GM10248 (cell line): ENCODE data around the gene GSTM3.

ENCODE experiments used
- CTCF ChIA-PET: fragments of 300-600 bp; sonication (Branson Sonifier 250); formaldehyde crosslinking; extraction: SDS; loops from one replicate; lab custom pipeline; 2021; ENCODE audit warnings: antibody characterized with exemption; lab: Yijun Ruan, JAX
- POLR2A ChIA-PET: fragments of 350-650 bp; sonication (Branson Sonifier 250); formaldehyde crosslinking; extraction: SDS; loops from one replicate; lab custom pipeline; 2020; ENCODE audit warnings: antibody characterized with exemption; lab: Yijun Ruan, JAX
- DNase-seq: peaks from one replicate; pipeline ENCODE4 v3.0.0; 2012; ENCODE audit errors: extremely low spot score
- TF ChIP-seq, protein P1 (sequence below): IDR thresholded peaks from 2 replicates; pipeline ENCODE4 v1.5.1; 2012; ENCODE audit warnings: mild to moderate bottlenecking, low read depth; ENCODE audit errors: extremely low read depth, missing control alignments, control extremely low read depth

GSTM3 gene

DNA sequence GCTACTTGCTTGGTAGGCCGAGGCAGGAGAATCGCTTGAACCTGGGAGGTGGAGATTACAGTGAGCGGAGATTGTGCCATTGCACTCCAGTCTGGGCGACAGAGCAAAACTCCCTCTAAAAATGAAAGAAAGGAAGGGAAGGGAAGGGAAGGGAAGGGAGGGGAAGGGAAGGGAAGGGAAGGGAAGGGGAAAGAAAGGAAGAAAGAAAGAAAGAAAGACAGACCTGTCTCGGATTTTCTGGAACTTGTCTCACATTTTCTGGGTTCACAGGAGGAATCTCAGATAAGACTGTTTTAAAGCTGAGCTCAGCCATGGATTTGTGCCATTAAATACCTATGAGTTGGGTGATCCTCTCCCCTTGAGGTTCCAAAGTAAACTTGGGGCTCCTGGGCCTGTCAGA, 15.9 kb downstream of the GSTM3 start:
- TF ChIP-seq, protein P1, sequence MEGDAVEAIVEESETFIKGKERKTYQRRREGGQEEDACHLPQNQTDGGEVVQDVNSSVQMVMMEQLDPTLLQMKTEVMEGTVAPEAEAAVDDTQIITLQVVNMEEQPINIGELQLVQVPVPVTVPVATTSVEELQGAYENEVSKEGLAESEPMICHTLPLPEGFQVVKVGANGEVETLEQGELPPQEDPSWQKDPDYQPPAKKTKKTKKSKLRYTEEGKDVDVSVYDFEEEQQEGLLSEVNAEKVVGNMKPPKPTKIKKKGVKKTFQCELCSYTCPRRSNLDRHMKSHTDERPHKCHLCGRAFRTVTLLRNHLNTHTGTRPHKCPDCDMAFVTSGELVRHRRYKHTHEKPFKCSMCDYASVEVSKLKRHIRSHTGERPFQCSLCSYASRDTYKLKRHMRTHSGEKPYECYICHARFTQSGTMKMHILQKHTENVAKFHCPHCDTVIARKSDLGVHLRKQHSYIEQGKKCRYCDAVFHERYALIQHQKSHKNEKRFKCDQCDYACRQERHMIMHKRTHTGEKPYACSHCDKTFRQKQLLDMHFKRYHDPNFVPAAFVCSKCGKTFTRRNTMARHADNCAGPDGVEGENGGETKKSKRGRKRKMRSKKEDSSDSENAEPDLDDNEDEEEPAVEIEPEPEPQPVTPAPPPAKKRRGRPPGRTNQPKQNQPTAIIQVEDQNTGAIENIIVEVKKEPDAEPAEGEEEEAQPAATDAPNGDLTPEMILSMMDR, result no peak
- CTCF ChIA-PET, result no interaction called here

DNA sequence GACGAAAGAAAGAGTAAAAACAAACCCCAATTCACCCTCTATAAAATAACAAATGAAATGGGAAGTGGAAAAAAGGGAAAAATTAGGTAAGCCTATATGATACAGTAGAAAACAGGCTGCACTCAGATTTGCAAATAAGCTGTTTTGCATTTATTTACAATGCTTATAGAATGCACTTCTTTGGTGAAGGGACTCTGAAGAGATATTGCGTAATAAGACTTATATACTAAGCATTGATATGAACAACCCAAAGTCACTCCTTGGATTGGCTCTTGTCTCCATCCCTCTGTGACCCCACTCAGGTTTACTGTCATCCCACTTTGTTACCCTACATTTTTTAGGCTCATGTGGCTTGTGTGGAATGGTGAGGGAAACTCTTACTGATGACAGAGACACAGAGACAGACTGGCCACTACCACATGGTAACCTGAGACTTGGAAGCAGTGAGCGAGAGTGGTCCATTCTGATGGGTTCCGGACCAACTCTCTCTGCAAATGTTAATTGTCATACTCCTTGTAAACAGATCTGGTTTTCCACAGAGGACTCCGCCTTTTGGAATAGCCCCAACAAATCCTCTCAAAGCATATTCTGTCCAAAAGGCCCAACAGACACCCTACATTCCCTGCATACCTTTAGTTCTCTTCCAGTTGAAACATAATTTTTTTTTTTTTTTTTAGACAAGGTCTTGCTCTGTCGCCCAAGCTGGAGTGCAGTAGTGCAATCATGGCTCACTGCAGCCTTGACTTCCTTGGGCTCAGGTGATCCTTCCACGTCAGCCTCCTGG, 17.7 kb downstream of the GSTM3 start:
- TF ChIP-seq, protein P1, result no peak
- ChIA-PET CTCF (no interaction called here), POLR2A (no interaction called here)
- DNase-seq, result no peak

More for the DNA sequence above, 15.9 kb downstream of the GSTM3 start:
- DNase-seq, result no peak
- POLR2A ChIA-PET, result no interaction called here

DNA sequence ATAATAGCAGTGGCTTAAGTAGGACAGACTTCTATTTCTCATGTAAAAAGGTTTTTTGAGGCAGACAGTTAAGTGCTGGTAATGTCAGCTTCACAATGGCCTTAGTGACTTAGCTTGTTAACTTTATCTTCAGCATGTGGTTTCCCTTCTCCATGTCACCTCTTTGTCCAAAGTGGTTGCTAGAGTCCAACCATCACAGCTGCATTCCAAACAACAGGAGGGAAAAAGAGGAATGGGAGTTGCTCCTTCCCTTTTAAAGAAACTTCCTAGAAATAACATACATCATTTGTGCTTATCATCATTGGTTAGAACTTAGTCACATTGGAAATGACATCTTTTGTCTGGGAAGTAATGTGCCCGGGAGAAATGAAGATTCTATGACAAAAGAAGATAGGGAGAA, 18.9 kb downstream of the GSTM3 start:
- ChIA-PET POLR2A (no interaction called here), CTCF (interaction anchor here (1.7 to 2.3 kb wide), 2 partner anchors 56 to 82 kb away, joined by 4 to 8 read pairs; no protein-coding TSS in a partner anchor)
- DNase-seq, result no peak

DNA sequence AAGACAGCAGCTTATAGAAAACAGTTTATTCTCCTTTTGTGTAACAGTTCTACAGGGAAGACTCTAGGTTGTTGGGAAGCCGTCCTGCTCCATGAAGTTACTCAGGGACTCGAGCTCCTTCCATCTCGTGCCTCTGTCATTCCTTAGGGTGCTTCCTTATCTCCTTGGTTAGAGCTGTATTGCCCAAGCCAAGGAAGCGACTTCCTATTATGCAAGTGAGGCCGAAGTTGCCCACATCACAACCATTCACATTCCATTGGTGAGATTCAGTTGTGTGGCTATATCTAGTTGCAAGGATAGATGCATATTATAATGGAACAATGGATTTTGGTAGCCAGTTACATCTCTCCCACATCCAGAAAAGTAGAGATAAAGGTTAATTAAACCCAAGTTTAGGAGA, 19.8 kb downstream of the GSTM3 start:
- CTCF ChIA-PET, result interaction anchor here (0.9 to 2.3 kb wide), 4 partner anchors 13 to 81 kb away, joined by 3 to 8 read pairs (median 4); no protein-coding TSS in a partner anchor

More for the DNA sequence above, 18.9 kb downstream of the GSTM3 start:
- TF ChIP-seq, protein P1, result no peak

DNA sequence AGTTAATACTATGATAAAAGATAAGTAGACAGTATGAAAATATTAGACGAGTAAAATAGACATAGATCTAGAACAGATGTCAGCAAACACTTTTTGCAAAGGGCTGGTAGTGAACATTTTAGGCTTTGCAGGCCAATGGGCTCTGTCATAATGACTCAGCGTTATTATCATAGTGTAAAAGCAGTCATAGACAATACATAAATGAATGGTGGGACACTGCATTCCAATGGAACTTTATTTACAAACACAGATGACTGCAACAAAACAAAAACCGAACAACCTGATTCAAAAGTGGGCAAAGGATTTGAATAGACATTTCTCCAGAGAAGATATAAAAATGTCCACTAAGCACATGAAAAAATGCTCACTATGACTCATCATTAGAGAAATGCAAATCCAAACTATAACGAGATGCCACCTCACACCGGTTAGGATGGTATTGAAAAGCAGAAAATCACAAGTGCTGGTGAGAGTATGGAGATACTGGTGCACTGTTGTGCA, 21.5 kb downstream of the GSTM3 start:
- no peak for DNase-seq
- POLR2A ChIA-PET, result no interaction called here
- TF ChIP-seq, protein P1, result no peak
- CTCF ChIA-PET, result interaction anchor here (0.9 to 1.3 kb wide), 3 partner anchors 56 to 79 kb away, joined by 3 to 4 read pairs (median 3); no protein-coding TSS in a partner anchor

More for the DNA sequence above, 19.8 kb downstream of the GSTM3 start:
- POLR2A ChIA-PET, result no interaction called here
- TF ChIP-seq, protein P1, result no peak
- no peak for DNase-seq

DNA sequence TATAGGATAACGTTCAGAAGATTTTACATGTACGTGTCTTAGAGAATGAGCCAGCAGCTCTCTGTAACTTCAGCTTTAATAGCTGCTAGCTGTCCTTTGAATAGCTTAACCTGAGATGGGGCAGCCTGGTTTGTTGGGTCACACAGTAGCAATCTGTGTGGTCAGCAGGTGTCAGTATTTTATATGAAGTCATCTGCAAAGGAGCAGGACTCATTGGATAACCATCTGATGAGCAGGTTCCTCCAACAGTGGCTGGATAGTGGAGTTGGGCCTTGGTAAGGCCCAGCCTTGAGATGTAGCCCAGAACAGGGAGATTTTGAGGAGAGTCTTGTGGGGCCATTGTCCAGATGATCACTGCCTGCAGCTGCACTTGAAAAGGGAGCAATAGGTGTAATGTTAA, 22.3 kb downstream of the GSTM3 start:
- ChIA-PET POLR2A (no interaction called here), CTCF (interaction anchor here (0.9 to 2.6 kb wide), 2 partner anchors 79 to 265 kb away, joined by 3 to 11 read pairs; no protein-coding TSS in a partner anchor)
- TF ChIP-seq, protein P1, result no peak
- DNase-seq, result no peak
